ENCODE measurements around the gene GBP7. TPM values are rescaled to one million over a fixed set of nuclear protein-coding genes. Genes with fewer than 3 reads are reported as not detected.
A peak's percentile ranks its signal among the peaks of the same experiment; 100 is the strongest.

The GBP7 gene
- total RNA-seq, 1 donor = not detected

- DNase-seq (ENCODE audit: low read depth) = peak; percentile 12
- no peak for TF ChIP-seq CTCF (IDR thresholded peaks at IDR 0.05; ENCODE audit: insufficient read depth, low read length)
These were observed 27.4 kb upstream of the GBP7 start for GRCh38 chr1:89203166-89203565.

GRCh38 chr1:89201106-89201794 lies 25.4 kb upstream of the GBP7 start:
- DNase-seq (ENCODE audit: low read depth) = no peak
- TF ChIP-seq CTCF (IDR thresholded peaks at IDR 0.05; ENCODE audit: insufficient read depth, low read length) = no peak
- H3K4me3 ChIP-seq (ENCODE audit: low read depth, low read length) = no peak overlapping the region

More at GRCh38 chr1:89203166-89203565, 27.4 kb upstream of the GBP7 start:
- no peak overlapping the region for H3K4me3 ChIP-seq (ENCODE audit: low read depth, low read length)

GRCh38 chr1:89200663-89201062 lies 24.9 kb upstream of the GBP7 start:
- no peak for TF ChIP-seq CTCF (IDR thresholded peaks at IDR 0.05; ENCODE audit: insufficient read depth, low read length)

GRCh38 chr1:89199525-89200031 lies 23.8 kb upstream of the GBP7 start:
- TF ChIP-seq CTCF (IDR thresholded peaks at IDR 0.05; ENCODE audit: insufficient read depth, low read length) = no peak
- H3K4me3 ChIP-seq (ENCODE audit: low read depth, low read length) = no peak overlapping the region
- no peak for DNase-seq (ENCODE audit: low read depth)

More at GRCh38 chr1:89200663-89201062, 24.9 kb upstream of the GBP7 start:
- DNase-seq (ENCODE audit: low read depth) = peak; percentile 44
- H3K4me3 ChIP-seq (ENCODE audit: low read depth, low read length) = no peak overlapping the region

- no peak for TF ChIP-seq CTCF (IDR thresholded peaks at IDR 0.05; ENCODE audit: insufficient read depth, low read length)
- peak within 1 kb of the TSS; percentile 54 for H3K4me3 ChIP-seq (ENCODE audit: low read depth, low read length)
- peak; percentile 50 for DNase-seq (ENCODE audit: low read depth)
These were observed 22.8 kb upstream of the GBP7 start, which contains the start of gene GBP4 for GRCh38 chr1:89198491-89199072. TSS of gene GBP4 (minus strand) at chr1:89198942. CDS start at chr1:89198834, 108 bp downstream.

GRCh38 chr1:89198081-89198480 lies 22.3 kb upstream of the GBP7 start:
- DNase-seq (ENCODE audit: low read depth) = peak; percentile 0
- no peak for TF ChIP-seq CTCF (IDR thresholded peaks at IDR 0.05; ENCODE audit: insufficient read depth, low read length)
- peak overlapping the region; percentile 54 for H3K4me3 ChIP-seq (ENCODE audit: low read depth, low read length)

Data from fibroblast of the aortic adventitia (primary cell).